ENCODE data around the gene SMAD6. TPM values are rescaled to one million over a fixed set of nuclear protein-coding genes. Genes with fewer than 3 reads are reported as not detected.

The SMAD6 gene
- total and polyA plus RNA-seq, 9 of the 15 experiments (the other 6 are each of a cell fraction or from before 2014, with no cell fraction given), result 0.10 to 15.5 (median 3.7) TPM

DNA sequence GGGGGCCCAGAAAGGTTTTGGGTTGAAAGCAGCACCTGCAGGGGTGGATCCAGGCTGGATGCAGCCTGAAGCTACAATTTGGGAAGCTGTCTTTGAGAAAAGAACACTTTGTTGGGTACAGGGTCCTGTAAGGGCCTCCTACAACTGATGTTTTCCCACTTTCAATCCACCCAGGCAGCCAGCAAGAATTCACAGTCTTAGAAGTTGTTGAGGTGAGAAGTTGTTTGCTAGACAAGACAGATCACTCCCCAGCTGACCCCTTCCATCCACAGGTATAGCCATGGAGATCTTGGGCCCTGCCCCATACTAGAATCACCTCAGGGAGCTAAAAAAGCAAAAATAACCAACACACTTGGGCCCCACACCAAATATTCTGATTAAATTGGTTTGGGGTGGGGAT lies 10.3 kb upstream of the SMAD6 start (continued):
- TF ChIP-seq, protein P1, sequence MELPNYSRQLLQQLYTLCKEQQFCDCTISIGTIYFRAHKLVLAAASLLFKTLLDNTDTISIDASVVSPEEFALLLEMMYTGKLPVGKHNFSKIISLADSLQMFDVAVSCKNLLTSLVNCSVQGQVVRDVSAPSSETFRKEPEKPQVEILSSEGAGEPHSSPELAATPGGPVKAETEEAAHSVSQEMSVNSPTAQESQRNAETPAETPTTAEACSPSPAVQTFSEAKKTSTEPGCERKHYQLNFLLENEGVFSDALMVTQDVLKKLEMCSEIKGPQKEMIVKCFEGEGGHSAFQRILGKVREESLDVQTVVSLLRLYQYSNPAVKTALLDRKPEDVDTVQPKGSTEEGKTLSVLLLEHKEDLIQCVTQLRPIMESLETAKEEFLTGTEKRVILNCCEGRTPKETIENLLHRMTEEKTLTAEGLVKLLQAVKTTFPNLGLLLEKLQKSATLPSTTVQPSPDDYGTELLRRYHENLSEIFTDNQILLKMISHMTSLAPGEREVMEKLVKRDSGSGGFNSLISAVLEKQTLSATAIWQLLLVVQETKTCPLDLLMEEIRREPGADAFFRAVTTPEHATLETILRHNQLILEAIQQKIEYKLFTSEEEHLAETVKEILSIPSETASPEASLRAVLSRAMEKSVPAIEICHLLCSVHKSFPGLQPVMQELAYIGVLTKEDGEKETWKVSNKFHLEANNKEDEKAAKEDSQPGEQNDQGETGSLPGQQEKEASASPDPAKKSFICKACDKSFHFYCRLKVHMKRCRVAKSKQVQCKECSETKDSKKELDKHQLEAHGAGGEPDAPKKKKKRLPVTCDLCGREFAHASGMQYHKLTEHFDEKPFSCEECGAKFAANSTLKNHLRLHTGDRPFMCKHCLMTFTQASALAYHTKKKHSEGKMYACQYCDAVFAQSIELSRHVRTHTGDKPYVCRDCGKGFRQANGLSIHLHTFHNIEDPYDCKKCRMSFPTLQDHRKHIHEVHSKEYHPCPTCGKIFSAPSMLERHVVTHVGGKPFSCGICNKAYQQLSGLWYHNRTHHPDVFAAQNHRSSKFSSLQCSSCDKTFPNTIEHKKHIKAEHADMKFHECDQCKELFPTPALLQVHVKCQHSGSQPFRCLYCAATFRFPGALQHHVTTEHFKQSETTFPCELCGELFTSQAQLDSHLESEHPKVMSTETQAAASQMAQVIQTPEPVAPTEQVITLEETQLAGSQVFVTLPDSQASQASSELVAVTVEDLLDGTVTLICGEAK (IDR thresholded peaks at IDR 0.05), result no peak
- TF ChIP-seq, protein P1 (CRISPR knock-in tag; IDR thresholded peaks at IDR 0.05), result no peak
- TF ChIP-seq NR3C1 (CRISPR knock-in tag; IDR thresholded peaks at IDR 0.05) (no peak), SIRT6 (IDR thresholded peaks at IDR 0.05; ENCODE audit: low read depth, low read length) (no peak)
- TF ChIP-seq, protein P2, sequence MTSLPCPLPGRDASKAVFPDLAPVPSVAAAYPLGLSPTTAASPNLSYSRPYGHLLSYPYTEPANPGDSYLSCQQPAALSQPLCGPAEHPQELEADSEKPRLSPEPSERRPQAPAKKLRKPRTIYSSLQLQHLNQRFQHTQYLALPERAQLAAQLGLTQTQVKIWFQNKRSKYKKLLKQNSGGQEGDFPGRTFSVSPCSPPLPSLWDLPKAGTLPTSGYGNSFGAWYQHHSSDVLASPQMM (CRISPR knock-in tag; IDR thresholded peaks at IDR 0.05), result no peak

All from K562 (cell line).